C4-2B (cell line): Measurements from ENCODE around the gene CABP7.

ENCODE experiments used
- CTCF ChIP-seq: fragments of 450-650 bp; conservative IDR thresholded peaks from 2 replicates; pipeline ENCODE4 v1.5.1; 2017; ENCODE audit warnings: mild to moderate bottlenecking
- ZFX ChIP-seq: fragments of 450-650 bp; IDR thresholded peaks from 2 replicates; pipeline ENCODE4 v1.6.1; 2017

- no peak for TF ChIP-seq CTCF
- TF ChIP-seq ZFX: no peak
Measured at GRCh38 chr22:29757096-29757495, 37.3 kb downstream of the CABP7 start.
